Measurements from ENCODE around the gene AUTS2.

GRCh38 chr7:70830060-70830395 lies 1231.8 kb downstream of the AUTS2 start:
- TF ChIP-seq CTCF (IDR thresholded peaks at IDR 0.05; ENCODE audit: insufficient read depth, low read length, poor library complexity, severe bottlenecking) (no peak), EZH2phosphoT487 (conservative IDR thresholded peaks at IDR 0.05; ENCODE audit: low read length) (no peak)

Measured in SU-DHL-6 (cell line).